MG63 (cell line): ENCODE results near the gene TMEM178B. TPM values are rescaled to one million over a fixed set of nuclear protein-coding genes. Genes with fewer than 3 reads are reported as not detected.
"Not testable (repeated sequence)": the region's sequence is repeated elsewhere in the genome, so short reads cannot be mapped to it uniquely, and the experiment has no call there.

ENCODE experiments used
- DNase-seq: peaks from one replicate; pipeline ENCODE4 v3.0.0-alpha.2; 2020
- H3K27me3 ChIP-seq: fragments of 250-450 bp; sonication (Bioruptor Pico); 2 replicates; pipeline ENCODE4 v1.5.1; 2020; ENCODE audit warnings: mild to moderate bottlenecking, moderate library complexity
- H3K36me3 ChIP-seq: fragments of 250-450 bp; sonication (Bioruptor Pico); 2 replicates; pipeline ENCODE4 v1.5.1; 2020; ENCODE audit warnings: mild to moderate bottlenecking, moderate library complexity
- H3K4me3 ChIP-seq: fragments of 250-450 bp; sonication (Bioruptor Pico); 2 replicates; pipeline ENCODE4 v1.5.1; 2020; ENCODE audit warnings: mild to moderate bottlenecking, moderate library complexity
- H3K9me3 ChIP-seq: fragments of 250-450 bp; sonication (Bioruptor Pico); 2 replicates; pipeline ENCODE4 v1.5.1; 2020; ENCODE audit warnings: mild to moderate bottlenecking, moderate library complexity
- total RNA-seq: library from RNA; depleted of rRNA; stranded (reverse); fragments of >200 nt; shearing (Covaris generic); gene quantifications from 2 replicates; pipeline ENCODE4 v1.2.3, GENCODE V29; 2014; ENCODE audit warnings: low replicate concordance

TMEM178B gene
- total RNA-seq, 1 experiment from 2014 or later: 0.10 TPM

- no peaks in the 10 kb centered on the region for H3K36me3 ChIP-seq
- no peaks in the 10 kb centered on the region for H3K9me3 ChIP-seq
- no peak overlapping the region for H3K4me3 ChIP-seq
- DNase-seq: no peak
- H3K27me3 ChIP-seq: no peaks in the 10 kb centered on the region
These were observed 80.4 kb downstream of the TMEM178B start for GRCh38 chr7:141154131-141154732.

GRCh38 chr7:141156407-141156806 is 82.5 kb downstream of the TMEM178B start:
- no peaks in the 10 kb centered on the region for H3K9me3 ChIP-seq
- H3K27me3 ChIP-seq: no peaks in the 10 kb centered on the region
- H3K4me3 ChIP-seq: no peak overlapping the region
- no peaks in the 10 kb centered on the region for H3K36me3 ChIP-seq
- DNase-seq: no peak

GRCh38 chr7:141157138-141157765 is 83.4 kb downstream of the TMEM178B start:
- no peaks in the 10 kb centered on the region for H3K9me3 ChIP-seq
- no peak overlapping the region for H3K4me3 ChIP-seq

GRCh38 chr7:141158561-141158960 is 84.7 kb downstream of the TMEM178B start:
- no peaks in the 10 kb centered on the region for H3K27me3 ChIP-seq
- peak; percentile 89 for DNase-seq
- H3K4me3 ChIP-seq: no peak overlapping the region
- H3K36me3 ChIP-seq: no peaks in the 10 kb centered on the region
- no peaks in the 10 kb centered on the region for H3K9me3 ChIP-seq

More at GRCh38 chr7:141157138-141157765, 83.4 kb downstream of the TMEM178B start:
- no peak for DNase-seq
- no peaks in the 10 kb centered on the region for H3K36me3 ChIP-seq
- H3K27me3 ChIP-seq: no peaks in the 10 kb centered on the region

- H3K36me3 ChIP-seq: no peaks in the 10 kb centered on the region
- DNase-seq: no peak
- H3K9me3 ChIP-seq: no peaks in the 10 kb centered on the region
- H3K27me3 ChIP-seq: no peaks in the 10 kb centered on the region
- no peak overlapping the region for H3K4me3 ChIP-seq
These were observed 86.5 kb downstream of the TMEM178B start for GRCh38 chr7:141160246-141160860.

GRCh38 chr7:141161550-141162535 is 88.0 kb downstream of the TMEM178B start:
- DNase-seq: no peak
- H3K4me3 ChIP-seq: no peak overlapping the region
- no peaks in the 10 kb centered on the region for H3K36me3 ChIP-seq
- no peaks in the 10 kb centered on the region for H3K27me3 ChIP-seq
- H3K9me3 ChIP-seq: no peaks in the 10 kb centered on the region

- Histone ChIP-seq H3K36me3 (no peaks in the 10 kb centered on the region), H3K9me3 (no peaks in the 10 kb centered on the region), H3K27me3 (no peaks in the 10 kb centered on the region), H3K4me3 (no peak overlapping the region)
- no peak for DNase-seq
These were observed 91.7 kb downstream of the TMEM178B start for GRCh38 chr7:141165521-141165920.

- Histone ChIP-seq H3K9me3 (no peaks in the 10 kb centered on the region), H3K36me3 (no peaks in the 10 kb centered on the region), H3K4me3 (no peak overlapping the region), H3K27me3 (no peaks in the 10 kb centered on the region)
- no peak for DNase-seq
These were observed 93.1 kb downstream of the TMEM178B start for GRCh38 chr7:141166926-141167325.

- DNase-seq: no peak
- Histone ChIP-seq H3K36me3 (no peaks in the 10 kb centered on the region), H3K27me3 (no peaks in the 10 kb centered on the region), H3K9me3 (no peaks in the 10 kb centered on the region), H3K4me3 (no peak overlapping the region)
These were observed 93.6 kb downstream of the TMEM178B start for GRCh38 chr7:141167381-141167964.

GRCh38 chr7:141169157-141169556 is 95.3 kb downstream of the TMEM178B start:
- not testable (repeated sequence) for H3K27me3 ChIP-seq, H3K9me3 ChIP-seq, DNase-seq, H3K36me3 ChIP-seq, H3K4me3 ChIP-seq

- H3K36me3 ChIP-seq, H3K9me3 ChIP-seq, H3K27me3 ChIP-seq, H3K4me3 ChIP-seq, DNase-seq: not testable (repeated sequence)
These were observed 101.9 kb downstream of the TMEM178B start for GRCh38 chr7:141175728-141176127.

- H3K4me3 ChIP-seq, H3K36me3 ChIP-seq, DNase-seq, H3K9me3 ChIP-seq, H3K27me3 ChIP-seq: not testable (repeated sequence)
These were observed 103.3 kb downstream of the TMEM178B start for GRCh38 chr7:141177120-141177519.

GRCh38 chr7:141178486-141179135 is 104.7 kb downstream of the TMEM178B start:
- no peaks in the 10 kb centered on the region for H3K36me3 ChIP-seq
- no peak for DNase-seq
- no peak overlapping the region for H3K4me3 ChIP-seq
- H3K27me3 ChIP-seq: no peaks in the 10 kb centered on the region
- H3K9me3 ChIP-seq: no peaks in the 10 kb centered on the region

- Histone ChIP-seq H3K36me3 (no peaks in the 10 kb centered on the region), H3K9me3 (no peaks in the 10 kb centered on the region), H3K4me3 (no peak overlapping the region), H3K27me3 (no peaks in the 10 kb centered on the region)
- DNase-seq: no peak
These were observed 107.9 kb downstream of the TMEM178B start for GRCh38 chr7:141181812-141182211.

- Histone ChIP-seq H3K27me3 (no peaks in the 10 kb centered on the region), H3K4me3 (no peak overlapping the region), H3K9me3 (no peaks in the 10 kb centered on the region), H3K36me3 (no peaks in the 10 kb centered on the region)
- DNase-seq: no peak
These were observed 110.8 kb downstream of the TMEM178B start for GRCh38 chr7:141184532-141185190.
